MM.1S (cell line): Measurements from ENCODE around the gene MYO9B.

ENCODE experiments used
- EZH2 ChIP-seq: fragments of 300-600 bp; sonication (generic); optimal IDR thresholded peaks from 2 replicates; pipeline ENCODE3; 2017; ENCODE audit warnings: low read depth, mild to moderate bottlenecking, antibody characterized with exemption, low read length, mixed read lengths
- TF ChIP-seq, protein P1 (sequence below): fragments of 300-600 bp; sonication (generic); IDR thresholded peaks from 2 replicates; pipeline ENCODE4 v1.5.1; 2016; ENCODE audit warnings: antibody characterized with exemption, low read length, mixed read lengths

DNA sequence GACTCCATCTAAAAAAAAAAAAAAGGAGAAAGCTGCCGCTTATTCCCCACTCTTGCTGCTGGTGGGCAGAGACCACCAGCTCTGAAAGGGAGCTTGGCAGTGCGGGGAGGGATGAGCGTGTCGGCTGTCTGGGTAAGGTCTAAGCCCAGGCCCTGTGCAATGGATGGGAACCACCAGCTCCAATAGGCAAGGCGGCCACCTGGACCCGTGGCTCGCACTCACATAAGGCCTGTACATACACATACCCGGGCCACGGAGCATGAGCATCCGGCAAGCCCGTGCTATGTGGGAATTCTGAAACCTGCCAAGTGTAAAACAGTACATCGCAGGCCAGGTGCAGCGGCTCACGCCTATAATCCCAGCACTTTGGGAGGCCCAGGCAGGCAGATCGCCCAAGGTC lies 83.0 kb downstream of the MYO9B start:
- TF ChIP-seq, protein P1, sequence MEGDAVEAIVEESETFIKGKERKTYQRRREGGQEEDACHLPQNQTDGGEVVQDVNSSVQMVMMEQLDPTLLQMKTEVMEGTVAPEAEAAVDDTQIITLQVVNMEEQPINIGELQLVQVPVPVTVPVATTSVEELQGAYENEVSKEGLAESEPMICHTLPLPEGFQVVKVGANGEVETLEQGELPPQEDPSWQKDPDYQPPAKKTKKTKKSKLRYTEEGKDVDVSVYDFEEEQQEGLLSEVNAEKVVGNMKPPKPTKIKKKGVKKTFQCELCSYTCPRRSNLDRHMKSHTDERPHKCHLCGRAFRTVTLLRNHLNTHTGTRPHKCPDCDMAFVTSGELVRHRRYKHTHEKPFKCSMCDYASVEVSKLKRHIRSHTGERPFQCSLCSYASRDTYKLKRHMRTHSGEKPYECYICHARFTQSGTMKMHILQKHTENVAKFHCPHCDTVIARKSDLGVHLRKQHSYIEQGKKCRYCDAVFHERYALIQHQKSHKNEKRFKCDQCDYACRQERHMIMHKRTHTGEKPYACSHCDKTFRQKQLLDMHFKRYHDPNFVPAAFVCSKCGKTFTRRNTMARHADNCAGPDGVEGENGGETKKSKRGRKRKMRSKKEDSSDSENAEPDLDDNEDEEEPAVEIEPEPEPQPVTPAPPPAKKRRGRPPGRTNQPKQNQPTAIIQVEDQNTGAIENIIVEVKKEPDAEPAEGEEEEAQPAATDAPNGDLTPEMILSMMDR: no peak
- TF ChIP-seq EZH2: no peak
